Ascending aorta (tissue), 2 donors: ENCODE results near the gene CACTIN. TPM values are rescaled to one million over a fixed set of nuclear protein-coding genes. Genes with fewer than 3 reads are reported as not detected.
"Not testable (repeated sequence)": the region's sequence is repeated elsewhere in the genome, so short reads cannot be mapped to it uniquely, and the experiment has no call there.

Experiments
- DNase-seq, 2 donors: peaks; one replicate each; pipeline ENCODE4 v3.0.0-alpha.2; 2019; ENCODE audit warnings: low spot score in 2 of 2
- H3K27ac ChIP-seq, 2 donors: fragments of 200-600 bp; sonication (generic); one replicate each; pipeline ENCODE4 v1.5.1; 2016 to 2017; ENCODE audit warnings: mild to moderate bottlenecking in 1 of 2
- H3K27me3 ChIP-seq: fragments of 200-600 bp; sonication (generic); one replicate; pipeline ENCODE4 v1.5.1; 2017
- H3K36me3 ChIP-seq, 2 donors: fragments of 200-600 bp; sonication (generic); one replicate each; pipeline ENCODE4 v1.5.1; 2016
- H3K4me1 ChIP-seq, 2 donors: fragments of 200-600 bp; sonication (generic); one replicate each; pipeline ENCODE4 v1.5.1; 2016 to 2017; ENCODE audit warnings: mild to moderate bottlenecking in 1 of 2
- H3K4me3 ChIP-seq, 2 donors: fragments of 200-600 bp; sonication (generic); one replicate each; pipeline ENCODE4 v1.5.1; 2016 to 2017; ENCODE audit warnings: mild to moderate bottlenecking in 1 of 2
- H3K9me3 ChIP-seq, 2 donors: fragments of 200-600 bp; sonication (generic); one replicate each; pipeline ENCODE4 v1.5.1; 2016
- intact Hi-C: fragments of 100-400 bp; cut with DNase I; formaldehyde crosslinking; loops from one replicate; pipeline ENCODE4 v1.15.1; 2023
- total RNA-seq: library from RNA; depleted of rRNA; stranded (reverse); fragments of >200 nt; gene quantifications from one replicate; pipeline ENCODE4 v1.1.0, GENCODE V29; 2016
- TF ChIP-seq, protein P1 (sequence below), 3 experiments: fragments of 200-600 bp in 2 of 3; fragments of 450-650 bp in 1 of 3; sonication (generic) in 2 of 3; IDR thresholded peaks; one replicate each; pipeline ENCODE4 v1.5.1; 2016 to 2019; ENCODE audit warnings: antibody characterized with exemption in 3 of 3, mild to moderate bottlenecking in 1 of 3, moderate library complexity in 1 of 3

Gene CACTIN
- total RNA-seq, 1 donor from 2014 or later, result 57.6 TPM

DNA sequence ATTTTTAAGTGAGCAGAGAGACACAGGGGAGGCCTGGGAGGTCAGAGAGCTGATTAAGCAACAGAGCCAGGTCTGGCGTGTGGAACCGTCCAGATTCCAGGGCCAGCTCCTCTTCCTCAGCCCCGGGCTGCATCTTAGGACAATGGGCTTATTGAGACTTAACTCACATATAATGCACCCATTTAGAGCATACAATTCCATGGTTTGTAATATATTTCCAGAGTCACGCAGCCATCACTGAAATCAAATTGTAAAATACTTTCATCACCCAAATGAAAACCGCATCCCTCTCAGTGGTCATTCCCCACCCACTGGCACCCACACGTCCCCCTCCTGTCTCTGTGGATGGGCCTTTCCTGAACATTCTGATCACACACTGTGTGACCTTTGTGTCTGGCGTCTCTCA is 56.0 kb downstream of the CACTIN start:
- Histone ChIP-seq H3K4me3 (no peak overlapping the region), H3K4me1 (peaks cover 8 to 10% of the 10 kb centered on the region in 2 donors), H3K27me3 (no peaks in the 10 kb centered on the region), H3K9me3 (no peaks in the 10 kb centered on the region), H3K36me3 (peaks cover 0 to 6% of the 10 kb centered on the region in 2 donors), H3K27ac (no peak overlapping the region)
- intact Hi-C loops, result loop anchor here (5.0 kb wide), 1 partner anchor 63 kb away; the partner anchor contains the start of gene FZR1
- no peak for DNase-seq
- TF ChIP-seq, protein P1, sequence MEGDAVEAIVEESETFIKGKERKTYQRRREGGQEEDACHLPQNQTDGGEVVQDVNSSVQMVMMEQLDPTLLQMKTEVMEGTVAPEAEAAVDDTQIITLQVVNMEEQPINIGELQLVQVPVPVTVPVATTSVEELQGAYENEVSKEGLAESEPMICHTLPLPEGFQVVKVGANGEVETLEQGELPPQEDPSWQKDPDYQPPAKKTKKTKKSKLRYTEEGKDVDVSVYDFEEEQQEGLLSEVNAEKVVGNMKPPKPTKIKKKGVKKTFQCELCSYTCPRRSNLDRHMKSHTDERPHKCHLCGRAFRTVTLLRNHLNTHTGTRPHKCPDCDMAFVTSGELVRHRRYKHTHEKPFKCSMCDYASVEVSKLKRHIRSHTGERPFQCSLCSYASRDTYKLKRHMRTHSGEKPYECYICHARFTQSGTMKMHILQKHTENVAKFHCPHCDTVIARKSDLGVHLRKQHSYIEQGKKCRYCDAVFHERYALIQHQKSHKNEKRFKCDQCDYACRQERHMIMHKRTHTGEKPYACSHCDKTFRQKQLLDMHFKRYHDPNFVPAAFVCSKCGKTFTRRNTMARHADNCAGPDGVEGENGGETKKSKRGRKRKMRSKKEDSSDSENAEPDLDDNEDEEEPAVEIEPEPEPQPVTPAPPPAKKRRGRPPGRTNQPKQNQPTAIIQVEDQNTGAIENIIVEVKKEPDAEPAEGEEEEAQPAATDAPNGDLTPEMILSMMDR (IDR thresholded peaks at IDR 0.05), result no peak

DNA sequence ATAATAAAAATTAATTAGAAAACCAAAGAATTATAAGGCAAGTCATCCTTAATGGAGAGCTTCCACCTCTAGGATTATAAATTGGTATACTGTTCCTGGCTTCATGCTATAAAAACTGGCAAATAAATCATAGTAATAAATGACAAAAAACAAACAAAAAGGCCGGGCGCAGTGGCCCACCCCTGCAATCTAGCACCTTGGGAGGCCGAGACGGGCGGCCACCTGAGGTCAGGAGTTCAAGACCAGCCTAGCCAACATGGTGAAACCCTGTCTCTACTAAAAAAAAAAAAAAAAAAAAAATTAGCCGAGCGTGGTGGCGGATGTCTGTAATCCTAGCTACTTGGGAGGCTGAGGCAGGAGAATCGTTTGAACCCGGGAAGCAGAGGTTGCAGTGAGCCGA is 56.5 kb downstream of the CACTIN start:
- not testable (repeated sequence) for DNase-seq, H3K4me1 ChIP-seq, H3K36me3 ChIP-seq, H3K27me3 ChIP-seq, H3K4me3 ChIP-seq, H3K27ac ChIP-seq, H3K9me3 ChIP-seq
- intact Hi-C loops, result loop anchor here (5.0 kb wide), 1 partner anchor 63 kb away; the partner anchor contains the start of gene FZR1

- H3K4me3 ChIP-seq, result no peak overlapping the region
- H3K27me3 ChIP-seq, result no peaks in the 10 kb centered on the region
- no peaks in the 10 kb centered on the region for H3K9me3 ChIP-seq
- DNase-seq, result no peak
- no peak overlapping the region for H3K27ac ChIP-seq
- intact Hi-C loops, result no loop called here
- H3K4me1 ChIP-seq, result no peaks in the 10 kb centered on the region
- no peaks in the 10 kb centered on the region for H3K36me3 ChIP-seq
- TF ChIP-seq, protein P1 (IDR thresholded peaks at IDR 0.05), result no peak
Observed at GRCh38 chr19:3565139-3565538, 61.5 kb downstream of the CACTIN start.

DNA sequence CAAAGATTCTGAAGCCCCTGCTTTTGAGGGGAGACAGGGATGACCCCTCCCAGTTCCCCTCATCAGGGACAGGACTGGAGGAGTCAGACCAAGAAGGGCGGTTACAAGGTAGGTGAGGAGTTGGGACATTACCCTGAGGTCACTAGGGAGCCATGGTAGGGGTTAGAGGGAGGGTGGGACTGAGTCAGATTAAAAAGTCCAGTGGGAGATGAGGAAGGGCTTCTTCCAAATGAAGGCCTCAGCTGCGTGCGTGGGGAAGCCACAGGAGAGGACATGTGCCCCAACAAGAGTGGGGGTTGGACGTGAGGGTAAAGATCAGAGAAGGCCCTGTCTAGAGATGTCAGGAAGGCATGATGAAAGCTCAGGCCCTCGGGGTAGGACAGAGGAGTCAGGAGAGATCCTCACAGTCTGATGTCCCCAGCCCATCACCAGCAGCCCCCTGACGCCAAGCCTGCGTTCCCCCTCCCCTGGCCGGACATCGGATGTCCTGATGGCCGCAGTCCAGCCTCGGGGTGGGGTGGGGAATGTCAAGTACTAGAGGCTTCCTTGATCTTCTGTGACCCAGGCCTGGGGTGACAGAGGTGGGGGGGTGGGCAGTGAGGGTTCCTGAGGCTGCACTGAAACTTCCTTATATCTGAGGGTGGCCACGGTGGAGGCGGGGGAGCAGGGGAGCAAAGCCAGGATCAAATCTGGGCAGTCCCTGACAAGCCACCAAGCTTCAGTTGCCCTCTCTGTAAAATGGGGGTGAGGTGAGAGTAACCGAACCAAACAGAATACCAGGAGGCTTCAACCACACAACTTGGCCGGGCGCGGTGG is 62.7 kb downstream of the CACTIN start:
- Histone ChIP-seq H3K27ac (no peak overlapping the region), H3K9me3 (no peaks in the 10 kb centered on the region), H3K27me3 (no peaks in the 10 kb centered on the region), H3K4me1 (no peaks in the 10 kb centered on the region), H3K4me3 (no peak overlapping the region), H3K36me3 (no peaks in the 10 kb centered on the region)
- no peak for DNase-seq
- TF ChIP-seq, protein P1 (IDR thresholded peaks at IDR 0.05), result no peak
- intact Hi-C loops, result no loop called here

Other genes with a start within 250 kb of the CACTIN start
- not detected for gene SMIM24, start 146.3 kb downstream of the CACTIN start, total RNA-seq
- gene SMIM44, start 143.3 kb downstream of the CACTIN start, total RNA-seq, result not detected
- 40.9 TPM for gene DOHH, start 126.1 kb downstream of the CACTIN start, total RNA-seq
- 56.8 TPM for gene FZR1, start 120.5 kb downstream of the CACTIN start, total RNA-seq
- not detected for gene TEKTIP1, start 87.6 kb downstream of the CACTIN start, total RNA-seq
- 133 TPM for gene MFSD12, start 69.2 kb downstream of the CACTIN start, total RNA-seq
- gene HMG20B, start 53.8 kb downstream of the CACTIN start, total RNA-seq, result 149 TPM
- 6.1 TPM for gene GIPC3, start 41.3 kb downstream of the CACTIN start, total RNA-seq
- gene TBXA2R, start 19.9 kb downstream of the CACTIN start, total RNA-seq, result 37.8 TPM
- 87.3 TPM for gene PIP5K1C, start 73.7 kb upstream of the CACTIN start, total RNA-seq
- 12.6 TPM for gene TJP3, start 81.6 kb upstream of the CACTIN start, total RNA-seq
- 58.9 TPM for gene APBA3, start 134.9 kb upstream of the CACTIN start, total RNA-seq
- 34.9 TPM for gene MRPL54, start 135.9 kb upstream of the CACTIN start, total RNA-seq
- gene RAX2, start 145.4 kb upstream of the CACTIN start, total RNA-seq, result not detected
- gene MATK, start 159.6 kb upstream of the CACTIN start, total RNA-seq, result not detected
- not detected for gene ZFR2, start 242.2 kb upstream of the CACTIN start, total RNA-seq